GM18499 (cell line): Measurements from ENCODE around the gene RAB23.

Source experiments
- ATAC-seq: cut with Tn5 transposase; IDR thresholded peaks from one replicate; pipeline ENCODE4 v1.9.1; 2021; ENCODE audit warnings: moderate number of reproducible peaks; ENCODE audit not compliant: insufficient read depth, unreplicated experiment

Gene RAB23

GRCh38 chr6:57142178-57142525, 80.0 kb downstream of the RAB23 start:
- no peak for ATAC-seq

DNA sequence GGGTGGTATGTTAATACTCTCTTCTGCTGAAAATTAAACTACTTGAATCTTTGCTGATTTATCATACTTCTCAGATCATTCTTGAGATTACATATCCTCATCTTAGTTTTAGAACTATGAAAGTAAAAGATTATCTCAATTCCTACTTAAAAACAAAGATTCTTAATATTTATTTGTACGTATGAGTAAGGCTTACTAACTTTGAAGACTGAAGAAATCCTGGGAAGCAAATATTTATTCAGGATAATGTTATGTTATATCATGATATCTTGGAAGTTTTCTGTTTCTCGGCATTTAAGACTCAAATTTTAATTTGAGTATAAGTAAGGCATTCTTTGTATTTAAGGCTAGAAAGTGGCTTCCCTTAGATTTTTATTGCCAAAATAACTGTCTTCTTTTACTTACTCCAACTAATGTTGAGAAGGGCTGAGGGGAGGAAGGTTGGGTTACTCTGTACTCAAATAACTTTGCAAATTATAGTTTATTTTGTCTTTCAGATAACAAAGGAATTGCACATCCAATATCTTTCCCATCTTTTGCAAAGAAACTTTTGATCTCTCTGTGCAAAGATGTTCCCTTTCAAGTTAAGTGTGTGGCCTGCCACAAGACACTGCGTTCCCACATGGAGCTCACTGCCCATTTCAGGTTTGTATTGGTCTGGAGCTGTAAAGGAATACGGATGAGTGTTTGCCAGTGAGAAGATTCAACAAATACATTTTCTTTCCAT, 80.5 kb downstream of the RAB23 start:
- ATAC-seq = no peak

DNA sequence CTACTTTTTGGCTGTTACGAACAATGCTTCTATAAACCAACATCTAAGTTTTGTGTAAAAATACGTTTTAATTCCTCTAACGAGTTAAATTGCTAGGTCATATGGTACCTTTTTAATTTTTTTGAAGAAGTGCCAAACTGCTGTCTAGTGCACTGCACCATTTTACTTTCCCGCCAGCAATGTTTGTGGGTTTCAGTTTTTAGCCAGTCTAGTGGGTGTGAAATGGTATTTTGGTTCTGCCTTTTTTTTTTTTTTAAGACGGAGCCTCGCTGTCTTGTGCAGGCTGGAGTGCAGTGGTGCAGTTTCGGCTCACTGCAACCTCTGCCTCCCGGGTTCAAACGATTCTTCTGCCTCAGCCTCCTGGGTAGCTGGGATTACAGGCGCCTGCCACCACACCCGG, 84.1 kb downstream of the RAB23 start:
- no peak for ATAC-seq

DNA sequence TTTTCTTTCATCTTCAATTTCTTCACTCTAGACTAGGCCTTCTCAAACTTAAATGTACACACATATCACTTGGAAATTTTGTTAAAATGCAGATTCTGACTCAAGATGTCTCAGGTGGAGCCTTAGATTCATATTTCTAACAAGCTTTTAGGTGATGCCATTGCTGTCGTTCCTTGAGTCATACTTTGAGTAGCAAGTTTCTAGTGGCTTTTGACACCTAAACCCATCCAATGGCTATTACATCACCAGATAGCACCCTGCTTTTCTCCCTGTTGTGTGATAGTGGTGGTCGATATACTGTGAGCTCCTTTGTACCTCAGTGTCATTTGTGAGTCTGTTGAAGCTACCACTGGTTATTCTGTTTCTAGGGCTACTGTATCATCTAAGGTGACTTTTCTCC, 84.8 kb downstream of the RAB23 start:
- ATAC-seq = no peak
